Progenitor cell of endocrine pancreas (in vitro differentiated cells): ENCODE measurements around the gene CNST. TPM values are rescaled to one million over a fixed set of nuclear protein-coding genes. Genes with fewer than 3 reads are reported as not detected.

Experiments
- DNase-seq: peaks from one replicate; pipeline ENCODE4 v3.0.0; 2021; ENCODE audit warnings: low spot score; ENCODE audit not compliant: unreplicated experiment
- H3K27ac Mint-ChIP-seq: 2 replicates; pipeline ENCODE4 v1.8.0; 2021; ENCODE audit warnings: mild to moderate bottlenecking, moderate library complexity, mixed read lengths
- H3K27me3 Mint-ChIP-seq: 2 replicates; pipeline ENCODE4 v1.8.0; 2021; ENCODE audit warnings: mixed read lengths
- H3K36me3 Mint-ChIP-seq: 2 replicates; pipeline ENCODE4 v1.8.0; 2022; ENCODE audit warnings: mixed read lengths; ENCODE audit not compliant: insufficient read depth
- H3K4me1 Mint-ChIP-seq: 2 replicates; pipeline ENCODE4 v1.8.0; 2021; ENCODE audit warnings: low read depth, mixed read lengths
- H3K4me3 Mint-ChIP-seq: 2 replicates; pipeline ENCODE4 v1.8.0; 2021; ENCODE audit warnings: low read depth, mild to moderate bottlenecking, moderate library complexity, mixed read lengths
- H3K9me3 Mint-ChIP-seq: 2 replicates; pipeline ENCODE4 v1.8.0; 2021; ENCODE audit warnings: low read depth, mixed read lengths
- total RNA-seq: library from RNA; stranded (reverse); gene quantifications from 2 replicates; pipeline ENCODE4 v1.2.1, GENCODE V29; 2021
- TF ChIP-seq, protein P1 (sequence below): fragments of 200-600 bp; sonication (generic); IDR thresholded peaks from one replicate; pipeline ENCODE4 v1.5.0; 2021; ENCODE audit warnings: antibody characterized with exemption, mild to moderate bottlenecking; ENCODE audit not compliant: unreplicated experiment

The CNST gene
- total RNA-seq, 1 donor from 2014 or later = 28.3 TPM

GRCh38 chr1:246526380-246526779 lies 39.9 kb upstream of the CNST start:
- Mint-ChIP-seq H3K4me1 (no peaks in the 10 kb centered on the region), H3K27me3 (peaks cover 3% of the 10 kb centered on the region), H3K27ac (no peak overlapping the region), H3K36me3 (no peaks in the 10 kb centered on the region), H3K4me3 (no peak overlapping the region), H3K9me3 (peaks cover 11% of the 10 kb centered on the region)
- TF ChIP-seq, protein P1, sequence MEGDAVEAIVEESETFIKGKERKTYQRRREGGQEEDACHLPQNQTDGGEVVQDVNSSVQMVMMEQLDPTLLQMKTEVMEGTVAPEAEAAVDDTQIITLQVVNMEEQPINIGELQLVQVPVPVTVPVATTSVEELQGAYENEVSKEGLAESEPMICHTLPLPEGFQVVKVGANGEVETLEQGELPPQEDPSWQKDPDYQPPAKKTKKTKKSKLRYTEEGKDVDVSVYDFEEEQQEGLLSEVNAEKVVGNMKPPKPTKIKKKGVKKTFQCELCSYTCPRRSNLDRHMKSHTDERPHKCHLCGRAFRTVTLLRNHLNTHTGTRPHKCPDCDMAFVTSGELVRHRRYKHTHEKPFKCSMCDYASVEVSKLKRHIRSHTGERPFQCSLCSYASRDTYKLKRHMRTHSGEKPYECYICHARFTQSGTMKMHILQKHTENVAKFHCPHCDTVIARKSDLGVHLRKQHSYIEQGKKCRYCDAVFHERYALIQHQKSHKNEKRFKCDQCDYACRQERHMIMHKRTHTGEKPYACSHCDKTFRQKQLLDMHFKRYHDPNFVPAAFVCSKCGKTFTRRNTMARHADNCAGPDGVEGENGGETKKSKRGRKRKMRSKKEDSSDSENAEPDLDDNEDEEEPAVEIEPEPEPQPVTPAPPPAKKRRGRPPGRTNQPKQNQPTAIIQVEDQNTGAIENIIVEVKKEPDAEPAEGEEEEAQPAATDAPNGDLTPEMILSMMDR = no peak
- DNase-seq = no peak

- H3K4me3 Mint-ChIP-seq = no peak overlapping the region
- peaks cover 3% of the 10 kb centered on the region for H3K27me3 Mint-ChIP-seq
- no peak overlapping the region for H3K27ac Mint-ChIP-seq
- H3K4me1 Mint-ChIP-seq = no peaks in the 10 kb centered on the region
- no peaks in the 10 kb centered on the region for H3K36me3 Mint-ChIP-seq
- DNase-seq = no peak
- peaks cover 12% of the 10 kb centered on the region for H3K9me3 Mint-ChIP-seq
- TF ChIP-seq, protein P1 = no peak
Observed at GRCh38 chr1:246526915-246527314, 39.3 kb upstream of the CNST start.

- Mint-ChIP-seq H3K27me3 (peaks cover 5% of the 10 kb centered on the region), H3K27ac (no peak overlapping the region), H3K9me3 (peaks cover 12% of the 10 kb centered on the region), H3K4me3 (no peak overlapping the region), H3K36me3 (no peaks in the 10 kb centered on the region), H3K4me1 (no peaks in the 10 kb centered on the region)
- DNase-seq = no peak
- TF ChIP-seq, protein P1 = no peak
Observed at GRCh38 chr1:246527402-246528088, 38.7 kb upstream of the CNST start.

GRCh38 chr1:246528933-246529731 lies 37.1 kb upstream of the CNST start:
- Mint-ChIP-seq H3K4me3 (no peak overlapping the region), H3K9me3 (peaks cover 12% of the 10 kb centered on the region), H3K27ac (no peak overlapping the region), H3K4me1 (no peaks in the 10 kb centered on the region), H3K36me3 (no peaks in the 10 kb centered on the region), H3K27me3 (peaks cover 5% of the 10 kb centered on the region)
- DNase-seq = no peak
- TF ChIP-seq, protein P1 = no peak

- H3K36me3 Mint-ChIP-seq = no peaks in the 10 kb centered on the region
- TF ChIP-seq, protein P1 = no peak
- no peak overlapping the region for H3K27ac Mint-ChIP-seq
- DNase-seq = no peak
- no peaks in the 10 kb centered on the region for H3K4me1 Mint-ChIP-seq
- H3K27me3 Mint-ChIP-seq = peaks cover 5% of the 10 kb centered on the region
- peaks cover 12% of the 10 kb centered on the region for H3K9me3 Mint-ChIP-seq
- no peak overlapping the region for H3K4me3 Mint-ChIP-seq
Observed at GRCh38 chr1:246530482-246530881, 35.8 kb upstream of the CNST start.
